Posterior cingulate gyrus (tissue), 11 donors: Measurements from ENCODE around the gene PPARG.
A peak's percentile ranks its signal among the peaks of the same experiment; 100 is the strongest.
"Not testable (repeated sequence)": the region's sequence is repeated elsewhere in the genome, so short reads cannot be mapped to it uniquely, and the experiment has no call there.

Experiments used
- DNase-seq, 10 donors: peaks; one replicate each; pipeline versions ENCODE4 v3.0.0 to v3.0.0-alpha.2; 2020 to 2021; ENCODE audit warnings: mixed read lengths in 3 of 10
- intact Hi-C: fragments of 100-400 bp; cut with DNase I; formaldehyde crosslinking; loops from one replicate; pipeline ENCODE4 v1.15.1; 2023

Gene PPARG

GRCh38 chr3:12437221-12437605 is 148.3 kb downstream of the PPARG start:
- intact Hi-C loops = no loop called here
- no peak for DNase-seq

- intact Hi-C loops = no loop called here
- DNase-seq = no peak
Observed at GRCh38 chr3:12437861-12438260, 149.0 kb downstream of the PPARG start.

- intact Hi-C loops = no loop called here
- DNase-seq = no peak
Observed at GRCh38 chr3:12438318-12438717, 149.4 kb downstream of the PPARG start.

- DNase-seq = no peak
- intact Hi-C loops = no loop called here
Observed at GRCh38 chr3:12439161-12439940, 150.5 kb downstream of the PPARG start.

- intact Hi-C loops = no loop called here
- DNase-seq = peak in 1 of 10 donors; percentile 81
Observed at GRCh38 chr3:12440927-12441714, 152.3 kb downstream of the PPARG start.

GRCh38 chr3:12442654-12443501 is 154.0 kb downstream of the PPARG start:
- DNase-seq = no peak
- intact Hi-C loops = no loop called here

- no peak for DNase-seq
- intact Hi-C loops = no loop called here
Observed at GRCh38 chr3:12443781-12444522, 155.1 kb downstream of the PPARG start.

GRCh38 chr3:12444582-12445471 is 156.0 kb downstream of the PPARG start:
- intact Hi-C loops = no loop called here
- DNase-seq = peak in 1 of 10 donors; percentile 49

GRCh38 chr3:12445523-12446240 is 156.8 kb downstream of the PPARG start:
- DNase-seq = peak in 1 of 10 donors; percentile 73
- intact Hi-C loops = no loop called here

GRCh38 chr3:12446298-12446697 is 157.4 kb downstream of the PPARG start:
- intact Hi-C loops = no loop called here
- DNase-seq = peak in 1 of 10 donors; percentile 65

- intact Hi-C loops = no loop called here
- no peak for DNase-seq
Observed at GRCh38 chr3:12447075-12447474, 158.2 kb downstream of the PPARG start.

GRCh38 chr3:12448404-12449202 is 159.7 kb downstream of the PPARG start:
- peak in 1 of 10 donors; percentile 28 for DNase-seq

GRCh38 chr3:12449889-12450682 is 161.2 kb downstream of the PPARG start:
- intact Hi-C loops = no loop called here
- peak in 1 of 10 donors; percentile 22 for DNase-seq

More at GRCh38 chr3:12448404-12449202, 159.7 kb downstream of the PPARG start:
- intact Hi-C loops = not testable (repeated sequence)

GRCh38 chr3:12451481-12451880 is 162.6 kb downstream of the PPARG start:
- peak in 1 of 10 donors; percentile 10 for DNase-seq
- intact Hi-C loops = no loop called here

- intact Hi-C loops = no loop called here
Observed at GRCh38 chr3:12451960-12452359, 163.1 kb downstream of the PPARG start.

More at GRCh38 chr3:12451960-12452359, 163.1 kb downstream of the PPARG start:
- peak in 1 of 10 donors; percentile 16 for DNase-seq
